HL-60 (cell line): ENCODE measurements around the gene FRA10AC1.

Experiments used
- CTCF ChIP-seq: IDR thresholded peaks from one replicate; pipeline ENCODE4 v1.5.1; 2011; ENCODE audit warnings: low read length, control low read depth, inconsistent platforms; ENCODE audit not compliant: insufficient read depth
- GABPA ChIP-seq: IDR thresholded peaks from 2 replicates; pipeline ENCODE4 v1.6.1; 2012; ENCODE audit warnings: low read depth
- POLR2AphosphoS5 ChIP-seq: IDR thresholded peaks from 2 replicates; pipeline ENCODE4 v1.6.1; 2012; ENCODE audit warnings: low read depth
- REST ChIP-seq: IDR thresholded peaks from 2 replicates; pipeline ENCODE4 v1.6.1; 2012; ENCODE audit warnings: low read depth; ENCODE audit not compliant: insufficient replicate concordance
- SPI1 ChIP-seq: IDR thresholded peaks from 2 replicates; pipeline ENCODE4 v1.6.1; 2012; ENCODE audit warnings: low read depth, mild to moderate bottlenecking, borderline replicate concordance

- no peak for TF ChIP-seq CTCF
- no peak for TF ChIP-seq POLR2AphosphoS5
- TF ChIP-seq REST = no peak
- no peak for TF ChIP-seq GABPA
- no peak for TF ChIP-seq SPI1
Measured at GRCh38 chr10:93716766-93717165, 14.4 kb upstream of the FRA10AC1 start.
